ENCODE results near the gene PNPO. TPM values are rescaled to one million over a fixed set of nuclear protein-coding genes. Genes with fewer than 3 reads are reported as not detected.

PNPO gene
- 10 to 100 TPM; 24.5 to 25.9 TPM for total RNA-seq

GRCh38 chr17:47941246-47942095 lies at the start of gene PNPO:
PNPO (plus strand) TSS chr17:47941571; CDS start chr17:47941676, 105 bp downstream.

GRCh38 chr17:47895856-47896671 lies 45.3 kb upstream of the PNPO start, which contains the start of gene SP2:
SP2 (plus strand) TSS chr17:47896236; CDS start chr17:47896287, 51 bp downstream.

GRCh38 chr17:47957591-47958490 lies 16.5 kb downstream of the PNPO start, which contains the start of gene PRR15L:
PRR15L (minus strand) TSS chr17:47957883; CDS start chr17:47953234, 4,649 bp downstream.

GRCh38 chr17:47970725-47971499 lies 29.5 kb downstream of the PNPO start, which contains the start of gene CDK5RAP3:
CDK5RAP3 (plus strand) TSS chr17:47971113; CDS start chr17:47971147, 34 bp downstream.

Other genes starting within 250 kb of the PNPO start
- 1 to 10 TPM; 7.5 to 7.6 TPM for gene TBKBP1, start 247.4 kb upstream of the PNPO start, total RNA-seq
- 10 to 100 TPM; 10.8 to 11.8 TPM for gene TBX21, start 208.3 kb upstream of the PNPO start, total RNA-seq
- gene OSBPL7, start 119.8 kb upstream of the PNPO start, total RNA-seq: 10 to 100 TPM; 31.2 to 35.6 TPM
- 10 to 100 TPM; 42.1 to 43.2 TPM for gene MRPL10, start 110.0 kb upstream of the PNPO start, total RNA-seq
- under 1 TPM; 0.53 to 0.63 TPM for gene LRRC46, start 109.9 kb upstream of the PNPO start, total RNA-seq
- 10 to 100 TPM; 29.0 to 29.7 TPM for gene SCRN2, start 100.3 kb upstream of the PNPO start, total RNA-seq
- under 1 TPM; 0.12 to 0.13 TPM for gene SP6, start 90.4 kb upstream of the PNPO start, total RNA-seq
- 10 to 100 TPM; 27.7 to 27.8 TPM for gene SP2, start 45.3 kb upstream of the PNPO start, total RNA-seq
- not detected for gene PRR15L, start 16.3 kb downstream of the PNPO start, total RNA-seq
- gene CDK5RAP3, start 29.5 kb downstream of the PNPO start, total RNA-seq: 100 to 1,000 TPM; 203 to 218 TPM
- 1 to 10 TPM; 4.4 to 5.9 TPM for gene COPZ2, start 96.2 kb downstream of the PNPO start, total RNA-seq
- gene NFE2L1, start 106.8 kb downstream of the PNPO start, total RNA-seq: 10 to 100 TPM; 50.8 to 63.5 TPM
- gene CBX1, start 159.9 kb downstream of the PNPO start, total RNA-seq: 10 to 100 TPM; 51.4 to 52.8 TPM
- 10 to 100 TPM; 23.8 to 24.5 TPM for gene SNX11, start 166.2 kb downstream of the PNPO start, total RNA-seq

Measured in activated naive CD4-positive, alpha-beta T cell treated with anti-CD3 and anti-CD28 coated beads, Interleukin-2, amount 10 ng/mL, durations not matched to agents 5 hours and 36 hours (primary cell).